ENCODE measurements around the gene ANO1.
A peak's percentile ranks its signal among the peaks of the same experiment; 100 is the strongest.

Gene ANO1

DNA sequence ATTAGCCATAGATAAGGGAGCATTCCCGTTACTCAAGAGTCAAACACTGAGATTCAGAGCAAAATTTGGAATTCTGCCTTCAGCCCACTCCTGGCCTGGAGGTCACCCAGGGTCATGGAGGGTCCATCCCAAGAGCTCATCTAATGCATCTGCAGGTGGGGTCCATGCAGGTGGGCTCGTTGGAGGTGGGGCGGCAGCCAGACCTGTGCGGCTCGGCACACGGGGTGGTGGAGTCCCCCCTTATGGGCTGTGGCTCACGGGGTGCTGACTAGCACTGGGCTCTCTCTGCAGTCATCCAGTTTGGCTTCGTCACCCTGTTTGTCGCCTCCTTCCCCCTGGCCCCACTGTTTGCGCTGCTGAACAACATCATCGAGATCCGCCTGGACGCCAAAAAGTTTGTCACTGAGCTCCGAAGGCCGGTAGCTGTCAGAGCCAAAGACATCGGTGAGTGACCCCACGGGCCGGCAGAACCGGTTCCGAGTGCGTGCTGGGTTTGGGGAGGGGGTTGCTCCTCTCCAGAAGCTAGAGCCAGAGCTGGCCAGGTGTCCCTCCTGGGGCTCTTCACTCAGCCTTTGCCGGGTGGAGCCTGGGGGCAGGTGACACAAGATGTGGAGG, 92.6 kb downstream of the ANO1 start:
- no peak for DNase-seq

DNA sequence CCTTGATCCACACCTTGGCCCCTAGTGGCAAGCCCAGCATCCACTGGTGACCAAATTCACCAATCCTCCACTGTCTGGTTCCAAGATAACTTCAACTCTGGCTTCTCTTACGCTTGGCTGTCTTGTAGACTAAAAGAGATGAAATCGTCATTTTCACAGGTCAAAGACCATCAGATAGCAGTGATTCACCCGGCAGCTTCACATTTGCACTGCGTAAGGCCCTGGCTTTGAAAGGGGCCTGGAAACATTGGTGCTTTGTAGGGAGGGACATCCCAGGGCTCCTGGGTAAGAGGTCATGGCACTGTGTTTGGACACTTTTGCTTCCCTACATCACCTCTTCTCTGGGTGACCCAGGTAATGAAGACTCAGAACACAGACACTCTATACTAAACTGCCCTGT, 94.9 kb downstream of the ANO1 start:
- DNase-seq: no peak

DNA sequence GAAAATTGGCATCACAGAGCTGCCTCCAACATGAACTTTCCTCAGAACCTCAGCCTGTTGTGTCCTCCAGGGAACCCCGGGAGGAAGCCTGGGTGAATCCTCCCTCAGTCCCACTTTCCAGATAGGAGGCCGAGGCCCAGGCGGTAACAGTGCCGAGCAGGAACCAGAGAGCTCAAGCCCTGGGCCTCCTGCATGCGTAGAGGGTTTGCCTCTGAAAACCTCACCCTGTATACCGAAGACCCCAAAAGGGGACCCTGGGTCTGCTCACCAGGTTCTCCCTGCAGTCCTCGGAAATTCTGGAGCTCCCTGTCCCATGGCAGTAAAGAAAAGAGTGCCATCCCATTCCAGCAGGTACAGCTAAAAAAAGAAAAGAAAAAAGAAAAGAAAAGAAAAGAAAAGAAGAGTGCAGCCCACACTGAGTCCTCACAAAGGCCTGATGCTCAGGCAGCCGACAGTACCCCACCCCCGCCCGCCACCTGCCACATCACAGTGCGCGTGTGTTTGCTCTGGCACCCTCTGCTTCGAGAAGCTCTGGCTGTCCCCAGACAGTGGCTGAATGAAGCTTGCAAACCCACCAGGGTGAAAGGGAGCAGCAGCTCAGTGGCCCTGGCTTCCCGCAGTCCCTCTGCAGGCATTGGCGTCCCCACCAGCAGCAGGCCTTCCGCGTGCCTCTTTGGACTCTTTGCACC, 96.6 kb downstream of the ANO1 start:
- DNase-seq: no peak

DNA sequence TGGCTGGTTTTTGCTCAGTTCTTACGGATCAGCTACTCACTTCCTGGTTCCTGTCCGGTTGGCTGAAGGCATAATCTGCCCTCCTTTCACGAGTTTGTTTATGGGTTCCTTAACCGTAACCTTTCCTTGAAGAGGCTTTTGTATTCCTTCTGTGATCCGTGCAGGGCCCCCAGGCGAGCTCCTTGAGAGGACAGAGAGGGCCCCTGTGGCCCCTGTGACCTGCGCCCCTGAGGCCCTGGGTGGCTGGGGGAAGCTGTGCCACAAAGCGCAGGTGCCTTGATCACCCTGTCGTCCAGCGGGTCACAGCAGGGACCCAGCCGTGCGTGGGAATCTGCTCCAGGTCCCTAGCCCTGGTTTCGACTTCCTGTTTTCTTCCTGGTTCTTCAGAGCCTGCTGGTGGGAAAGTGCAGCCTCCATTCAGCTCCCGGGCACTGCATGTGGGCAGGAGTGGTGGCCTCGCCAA, 97.2 kb downstream of the ANO1 start:
- no peak for DNase-seq

DNA sequence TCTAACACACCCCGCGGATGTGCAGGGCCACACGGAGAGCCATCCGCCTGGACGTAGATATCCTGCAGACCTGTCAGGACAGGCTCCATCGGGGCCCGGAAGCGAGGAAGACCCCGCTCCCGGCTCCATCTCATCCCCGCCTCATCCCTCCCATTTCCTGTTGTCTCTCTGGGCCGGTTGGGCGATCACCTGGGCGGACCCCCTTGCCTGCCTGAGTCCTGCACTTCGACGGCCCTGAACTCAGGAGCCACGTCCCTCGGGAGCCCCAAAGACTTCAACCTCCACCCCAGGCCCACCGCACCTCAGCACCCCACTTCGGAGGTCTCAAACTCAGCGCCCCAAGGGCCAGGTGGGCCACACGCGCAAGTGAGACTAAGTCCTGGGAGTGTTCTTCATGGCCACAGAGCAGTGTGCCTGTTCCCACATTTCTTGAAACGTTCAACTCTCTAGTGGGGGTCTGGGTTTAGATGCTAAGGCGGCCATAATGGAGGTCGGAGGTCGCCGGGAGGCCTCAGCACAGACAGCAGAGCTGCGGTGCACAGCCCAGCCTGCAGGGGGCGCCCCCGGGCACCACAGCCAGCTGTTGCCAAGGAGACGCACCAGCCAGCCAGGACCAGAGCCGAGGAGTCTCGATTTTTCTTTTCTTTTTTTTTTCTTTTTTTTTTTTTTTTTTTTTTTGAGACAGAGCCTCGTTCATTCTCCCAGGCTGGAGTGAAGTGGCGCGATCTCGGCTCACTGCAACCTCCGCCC, 99.0 kb downstream of the ANO1 start:
- peak; percentile 21 for DNase-seq

DNA sequence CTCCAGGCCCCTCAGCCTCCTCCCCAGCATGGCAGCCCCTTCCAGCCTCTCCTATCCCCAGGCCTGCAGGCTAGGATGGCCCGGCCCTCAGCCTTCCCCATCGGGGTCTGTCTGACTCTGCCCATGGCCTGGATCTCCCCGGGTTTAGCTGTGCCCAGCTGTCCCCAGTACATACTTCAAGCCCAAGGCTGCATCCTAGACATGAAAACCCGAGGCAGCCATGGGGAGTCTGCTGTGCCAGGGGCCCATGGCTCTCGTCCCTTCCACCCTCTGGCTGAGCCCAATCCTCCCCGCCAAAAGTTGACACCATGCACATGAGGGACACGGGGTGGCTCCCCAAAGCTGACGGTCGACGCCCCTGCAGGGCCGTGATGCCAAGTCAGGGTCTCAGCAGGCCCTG, 102.8 kb downstream of the ANO1 start:
- DNase-seq: no peak

DNA sequence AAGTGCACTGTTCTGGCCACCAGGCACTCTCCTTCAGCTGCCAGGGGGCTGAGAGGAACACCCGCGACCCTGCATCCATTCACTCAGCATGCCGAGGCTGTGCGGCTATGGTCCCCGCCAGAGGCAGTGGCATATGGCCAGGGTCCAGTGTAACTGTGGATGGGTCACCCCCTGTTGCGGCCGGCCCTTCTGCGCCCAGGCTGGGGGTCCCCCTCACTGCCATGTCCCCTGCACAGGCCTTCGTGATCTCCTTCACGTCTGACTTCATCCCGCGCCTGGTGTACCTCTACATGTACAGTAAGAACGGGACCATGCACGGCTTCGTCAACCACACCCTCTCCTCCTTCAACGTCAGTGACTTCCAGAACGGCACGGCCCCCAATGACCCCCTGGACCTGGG, 104.1 kb downstream of the ANO1 start:
- no peak for DNase-seq

DNA sequence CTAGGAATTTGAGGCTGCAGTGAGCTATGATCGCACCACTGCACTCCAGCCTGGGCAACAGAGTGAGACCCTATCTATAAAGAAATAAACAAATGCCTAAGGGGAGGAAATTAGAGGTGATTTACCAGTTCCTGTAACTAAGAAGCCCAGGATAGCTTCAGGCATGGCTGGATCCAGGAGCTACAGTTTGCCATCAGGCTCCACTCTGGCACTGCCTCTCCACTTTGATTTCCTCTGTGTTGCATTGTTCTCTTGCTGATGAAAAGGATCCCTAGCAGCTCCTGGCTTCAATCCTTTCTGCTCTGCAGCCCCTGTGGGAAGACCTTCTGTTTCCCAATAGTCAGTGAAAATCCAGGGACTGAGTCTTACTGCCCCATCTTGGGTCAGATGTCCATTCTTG, 104.9 kb downstream of the ANO1 start:
- no peak for DNase-seq

DNA sequence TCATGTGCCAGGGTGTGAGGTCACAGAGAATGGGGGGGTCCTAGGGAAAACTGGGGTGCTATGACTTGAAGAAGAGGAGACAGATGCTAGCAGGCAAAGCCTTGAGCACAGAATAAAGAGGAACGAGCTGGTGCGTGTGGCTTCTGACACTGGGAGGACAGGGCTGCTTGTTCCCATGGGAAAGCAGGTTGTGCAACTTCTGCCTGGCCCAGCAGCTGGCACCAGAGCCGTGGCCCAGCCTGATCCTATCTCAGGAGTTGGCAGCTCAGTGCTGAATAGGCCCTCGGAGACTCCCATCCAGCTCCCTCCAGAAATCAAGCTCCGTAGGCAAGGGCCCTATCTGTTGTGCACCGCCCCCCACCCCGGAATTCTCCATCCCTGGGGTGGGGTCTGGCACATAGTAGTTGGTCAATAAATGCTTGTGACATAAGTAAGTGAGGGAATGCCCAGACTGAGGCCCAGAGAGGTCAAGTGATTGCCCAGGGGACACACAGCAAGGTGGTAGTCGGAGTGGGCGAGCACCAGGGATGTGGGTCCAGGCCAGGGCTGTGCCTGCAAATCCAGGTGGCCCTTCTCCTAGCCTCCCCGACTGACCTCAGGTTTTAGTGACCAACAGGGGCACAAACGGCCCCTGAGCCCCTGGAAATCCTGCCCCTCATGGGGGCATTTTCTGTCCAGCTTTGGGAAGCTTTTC, 105.5 kb downstream of the ANO1 start:
- no peak for DNase-seq

DNA sequence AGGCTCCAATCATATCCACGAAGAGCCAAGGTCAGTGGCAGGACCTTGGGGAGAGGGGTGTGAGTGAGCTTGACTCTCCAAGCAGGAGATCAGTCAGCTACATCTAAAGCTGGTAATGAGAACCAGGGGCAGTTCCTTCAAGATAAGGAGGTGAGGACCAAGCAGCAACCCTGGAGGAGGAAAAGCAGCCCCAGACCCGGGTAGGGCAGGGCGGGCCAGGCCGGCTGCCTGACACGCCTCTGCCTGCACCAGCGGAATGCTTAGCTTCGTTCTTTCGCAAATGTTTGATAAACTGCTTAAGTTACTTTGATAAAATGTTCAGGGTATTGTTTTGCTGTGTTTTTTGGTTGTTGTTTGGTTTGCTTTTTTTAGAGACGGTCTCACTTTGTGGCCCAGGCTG, 106.3 kb downstream of the ANO1 start:
- DNase-seq: no peak

DNA sequence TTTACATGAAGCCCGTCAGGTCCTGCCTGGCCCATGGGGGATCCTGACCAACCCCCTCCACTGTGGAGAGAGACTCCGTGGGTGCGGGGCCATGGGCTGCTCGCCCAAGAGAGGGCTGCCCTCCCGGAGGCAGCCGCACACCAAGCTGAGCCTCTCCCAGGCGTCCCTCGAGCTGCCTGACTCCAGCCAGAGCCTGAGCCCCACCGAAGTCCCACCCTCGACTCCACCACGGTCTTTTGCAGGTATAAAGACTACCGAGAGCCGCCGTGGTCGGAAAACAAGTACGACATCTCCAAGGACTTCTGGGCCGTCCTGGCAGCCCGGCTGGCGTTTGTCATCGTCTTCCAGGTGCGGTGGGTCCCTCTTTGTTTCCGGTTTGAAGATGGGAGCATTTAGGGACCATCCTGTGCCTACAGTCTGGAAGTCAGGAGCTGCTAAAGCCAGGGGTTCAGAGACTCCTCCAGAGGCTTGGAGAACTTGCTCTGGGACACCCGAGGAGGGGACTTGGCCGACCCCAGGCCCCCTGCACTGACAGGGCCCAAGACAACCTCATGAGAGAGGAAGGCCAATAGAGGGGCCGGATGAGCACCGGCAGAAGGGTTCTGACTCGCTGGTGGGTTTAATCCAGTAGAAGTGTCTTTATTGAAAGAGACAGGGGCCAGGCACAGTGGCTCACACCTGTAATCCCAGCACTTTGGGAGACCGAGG, 107.4 kb downstream of the ANO1 start:
- no peak for DNase-seq

DNA sequence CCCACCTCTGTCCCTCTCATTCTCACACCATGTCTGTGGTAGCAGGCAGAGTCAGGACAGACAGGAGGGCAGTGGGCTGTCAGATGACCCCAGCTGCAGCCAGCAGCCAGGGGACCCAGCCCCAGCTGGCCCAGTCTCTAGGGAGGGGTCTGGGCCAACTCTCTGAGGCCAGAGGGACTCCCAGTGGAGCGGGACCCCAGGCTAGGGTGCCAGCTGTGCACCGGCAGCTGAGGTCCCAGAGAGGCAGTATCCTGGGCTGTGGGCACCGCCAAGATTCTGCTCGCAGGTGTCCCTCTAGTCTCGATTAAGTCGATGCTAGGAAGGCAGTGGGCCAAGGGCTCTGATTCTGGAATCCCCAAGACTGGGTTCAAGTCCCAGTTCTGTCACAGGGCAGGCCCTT, 108.3 kb downstream of the ANO1 start:
- DNase-seq: no peak

DNA sequence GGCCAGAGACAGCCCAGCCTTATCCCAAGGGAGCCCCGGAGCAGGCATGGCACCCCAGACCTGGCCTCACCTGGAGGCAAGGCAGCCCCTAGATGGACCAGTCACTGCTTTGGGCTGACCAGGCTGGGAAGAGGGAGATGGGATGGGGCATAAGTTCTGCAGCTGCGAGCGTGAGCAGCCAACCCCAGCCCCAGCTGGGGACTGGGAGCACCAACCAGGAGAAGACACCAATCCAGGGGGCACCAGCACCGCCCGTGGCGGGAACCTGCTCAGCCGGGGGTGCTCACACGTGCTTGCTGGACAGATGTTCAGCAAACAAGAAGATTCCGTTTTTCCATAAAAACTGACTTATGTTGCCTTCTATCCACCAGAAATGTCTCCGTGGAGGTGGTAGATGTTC, 108.8 kb downstream of the ANO1 start:
- DNase-seq: no peak

DNA sequence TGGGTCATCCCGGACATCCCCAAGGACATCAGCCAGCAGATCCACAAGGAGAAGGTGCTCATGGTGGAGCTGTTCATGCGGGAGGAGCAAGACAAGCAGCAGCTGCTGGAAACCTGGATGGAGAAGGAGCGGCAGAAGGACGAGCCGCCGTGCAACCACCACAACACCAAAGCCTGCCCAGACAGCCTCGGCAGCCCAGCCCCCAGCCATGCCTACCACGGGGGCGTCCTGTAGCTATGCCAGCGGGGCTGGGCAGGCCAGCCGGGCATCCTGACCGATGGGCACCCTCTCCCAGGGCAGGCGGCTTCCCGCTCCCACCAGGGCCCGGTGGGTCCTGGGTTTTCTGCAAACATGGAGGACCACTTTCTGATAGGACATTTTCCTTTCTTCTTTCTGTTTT, 109.7 kb downstream of the ANO1 start:
- no peak for DNase-seq

DNA sequence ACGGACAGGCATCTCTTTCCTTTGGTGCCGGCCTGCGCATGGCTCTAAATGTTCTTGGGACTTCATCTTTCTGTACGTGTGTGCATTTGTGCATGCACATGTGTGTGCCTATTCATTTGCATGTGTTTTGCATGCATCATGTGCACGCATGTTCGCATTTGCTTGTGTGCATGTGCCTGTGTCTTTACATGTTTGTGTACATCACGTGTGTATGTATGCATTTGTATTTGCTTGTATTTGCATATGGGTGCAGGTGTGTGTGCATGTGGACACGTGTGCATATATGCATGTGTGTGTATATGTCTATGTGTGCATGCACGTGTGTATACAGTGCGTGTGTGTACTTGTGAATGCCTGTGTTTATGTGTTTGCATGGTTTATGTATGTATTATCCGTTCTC, 111.5 kb downstream of the ANO1 start:
- DNase-seq: no peak

DNA sequence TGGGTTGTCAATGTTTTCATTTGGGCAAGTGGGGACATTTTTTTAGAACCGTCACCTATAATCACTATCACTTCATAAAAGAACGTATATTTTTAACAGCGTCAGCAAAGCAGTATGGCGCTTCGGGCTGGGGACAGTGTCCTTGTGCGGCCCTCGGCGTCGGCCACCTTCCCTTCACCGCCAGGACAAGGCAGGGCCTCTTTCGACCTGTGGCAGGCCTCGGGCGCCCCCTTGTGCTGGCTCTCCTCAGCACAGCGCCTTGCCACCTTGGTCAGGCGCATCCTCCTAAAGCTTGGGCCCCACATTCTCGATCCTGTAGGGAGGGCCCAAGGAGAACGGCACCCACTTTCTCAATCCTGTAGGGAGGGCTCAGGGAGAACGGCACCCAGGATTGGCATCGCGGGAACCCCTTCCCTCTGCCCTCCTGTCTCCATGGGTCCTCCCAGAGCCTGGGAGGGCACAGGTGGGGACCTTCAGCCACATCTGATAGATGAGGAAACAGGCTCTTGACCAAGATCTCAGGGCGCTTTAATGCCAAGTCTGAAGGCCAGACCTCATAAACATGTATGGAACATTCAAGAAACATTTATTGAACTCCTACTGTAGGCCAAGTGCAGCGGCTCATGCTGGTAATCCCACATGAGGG, 113.5 kb downstream of the ANO1 start:
- DNase-seq: peak; percentile 50

DNA sequence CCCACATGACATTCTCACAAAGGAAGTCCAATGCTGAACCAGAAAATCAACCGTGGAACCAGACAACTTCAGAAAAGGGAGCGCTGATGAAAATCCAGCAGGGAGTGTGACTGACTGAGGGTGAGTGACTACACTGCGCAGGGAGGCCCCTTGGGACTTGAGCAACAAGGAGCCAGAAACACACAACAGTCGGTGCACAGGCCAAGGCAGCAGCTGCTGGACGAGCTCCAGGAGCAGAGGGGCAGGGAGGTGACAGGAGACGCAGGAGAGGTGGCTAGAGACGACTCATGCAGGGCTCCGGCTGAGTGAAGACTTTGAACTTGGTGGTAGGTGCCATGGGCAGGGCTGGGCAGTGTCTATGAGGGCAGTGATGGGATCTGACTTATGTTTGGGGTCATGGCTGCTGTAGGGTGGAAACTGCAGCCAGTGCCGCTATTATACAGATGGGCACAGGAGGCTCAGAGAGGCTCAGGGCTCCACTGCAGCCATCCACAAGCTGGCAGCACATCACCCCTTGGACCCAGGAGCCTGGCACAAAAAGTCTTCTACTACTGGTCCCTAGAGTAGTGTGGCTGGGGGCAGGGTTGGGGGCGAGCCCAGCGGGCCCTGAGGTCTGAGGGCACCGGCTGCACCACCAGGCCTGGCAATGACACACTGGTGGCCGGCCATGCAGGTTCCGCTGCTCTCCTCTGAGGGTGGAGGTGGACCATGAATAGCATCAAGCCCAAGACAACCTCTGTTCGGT, 114.7 kb downstream of the ANO1 start:
- no peak for DNase-seq

DNA sequence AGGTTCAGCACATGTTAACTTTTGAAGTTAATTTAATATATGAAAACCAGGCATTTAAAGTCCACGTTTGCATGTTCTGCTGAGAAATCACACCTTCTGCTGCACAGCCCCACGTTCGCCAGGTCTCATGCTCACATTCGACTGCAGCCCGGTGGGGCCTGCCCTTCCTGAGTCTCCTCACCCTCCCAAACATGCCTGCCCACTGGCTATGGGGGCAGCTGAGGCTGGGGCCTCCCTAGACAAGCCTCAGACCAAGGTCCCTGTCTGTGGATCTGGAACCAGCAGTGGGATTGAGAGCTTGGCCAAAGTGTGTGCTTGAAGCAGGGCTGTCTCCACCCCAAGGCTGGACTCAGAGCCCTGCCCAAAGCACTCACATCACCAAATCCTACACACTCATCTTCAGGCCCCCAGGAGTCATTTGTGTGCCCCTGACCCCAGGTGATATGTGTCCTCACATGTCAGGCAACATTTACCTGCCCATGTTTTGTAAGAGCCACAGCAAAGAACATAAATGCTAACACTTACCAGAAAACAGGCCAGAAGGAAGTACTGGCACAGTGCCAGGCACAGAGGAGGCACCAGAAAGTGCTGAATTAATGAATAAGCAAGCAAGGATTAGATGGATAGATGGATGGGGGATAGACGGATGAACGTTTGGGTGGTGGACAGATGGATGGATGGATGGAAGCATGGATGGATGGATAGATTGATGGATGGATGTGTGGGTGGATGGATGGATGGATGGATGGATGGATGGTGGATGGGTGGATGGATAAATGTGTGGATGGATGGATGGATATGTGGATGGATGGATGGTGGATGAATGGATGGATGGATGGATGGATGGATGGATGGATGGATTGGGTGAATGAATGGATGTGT, 115.5 kb downstream of the ANO1 start:
- no peak for DNase-seq

DNA sequence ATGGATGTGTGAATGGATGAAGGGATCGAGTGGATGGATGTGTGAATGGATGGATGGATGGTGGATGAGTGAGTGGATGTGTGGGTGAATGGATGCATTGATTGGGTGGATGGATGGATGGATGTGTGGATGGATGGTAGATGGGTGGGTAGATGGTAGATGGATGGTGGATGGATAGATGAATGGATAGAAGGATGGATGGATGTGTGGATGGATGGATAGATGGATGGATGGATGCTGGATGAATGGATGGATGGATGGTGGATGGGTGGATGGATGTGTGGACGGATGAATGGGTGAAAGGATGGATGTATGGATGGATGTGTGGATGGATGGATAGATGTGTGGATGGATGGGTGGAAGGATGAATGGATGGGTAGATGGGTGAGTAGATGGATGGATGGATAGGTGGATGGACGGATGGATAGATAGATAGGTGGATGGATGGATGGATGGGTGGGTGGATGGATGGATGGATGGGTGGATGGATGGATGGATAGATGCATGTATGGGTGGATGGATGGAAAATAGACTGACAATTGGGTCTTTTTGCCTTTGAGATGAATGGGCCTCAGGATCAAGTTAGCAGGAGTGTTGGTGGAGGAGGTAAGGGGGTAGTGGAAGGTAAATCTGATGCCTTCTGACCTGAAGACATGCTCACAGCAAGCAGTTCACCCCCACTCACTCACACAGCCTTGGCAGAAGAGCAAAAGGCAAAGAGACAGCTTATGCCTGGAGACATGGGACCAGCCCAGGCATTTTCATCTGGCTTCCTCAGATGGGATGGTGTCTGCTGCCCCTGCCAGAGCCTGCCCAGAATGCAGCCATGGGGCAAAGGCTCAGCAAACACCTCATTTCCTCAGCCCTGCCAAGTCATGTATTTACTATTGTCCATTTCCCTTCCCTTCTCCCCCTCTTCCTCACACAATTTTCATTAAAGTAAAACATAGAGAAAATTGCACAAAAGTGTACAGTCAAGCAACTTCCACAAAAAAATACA, 117.0 kb downstream of the ANO1 start:
- no peak for DNase-seq
